SH-SY5Y (cell line): Measurements from ENCODE around the gene WWOX.

ENCODE experiments used
- GATA2 ChIP-seq: IDR thresholded peaks from 2 replicates; pipeline ENCODE4 v1.6.1; 2011; ENCODE audit warnings: mild to moderate bottlenecking, low read depth, low read length
- GATA3 ChIP-seq: IDR thresholded peaks from 2 replicates; pipeline ENCODE4 v1.6.1; 2011; ENCODE audit warnings: low read depth, mild to moderate bottlenecking, low read length, moderate library complexity

The WWOX gene

DNA sequence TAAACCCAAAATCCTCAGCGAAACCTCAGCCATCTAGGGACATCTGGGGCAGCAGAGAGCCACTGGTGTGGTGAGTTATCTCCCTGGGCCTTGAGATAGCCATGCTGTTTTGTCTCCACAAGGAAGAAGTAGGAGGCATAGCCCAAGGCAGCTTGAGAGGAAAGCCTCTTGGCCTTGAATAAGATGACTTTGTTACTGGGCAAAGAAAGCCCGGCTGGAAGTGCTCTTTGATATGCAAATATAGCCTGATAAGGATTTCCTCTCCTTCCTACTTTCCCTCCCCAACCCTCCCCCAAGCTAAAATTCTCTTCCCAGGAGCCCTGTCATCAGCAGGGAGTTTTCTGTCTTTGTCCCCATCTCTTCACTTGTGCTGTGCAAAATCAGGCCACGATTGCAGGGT lies 806.7 kb downstream of the WWOX start:
- TF ChIP-seq GATA2 = no peak
- no peak for TF ChIP-seq GATA3

DNA sequence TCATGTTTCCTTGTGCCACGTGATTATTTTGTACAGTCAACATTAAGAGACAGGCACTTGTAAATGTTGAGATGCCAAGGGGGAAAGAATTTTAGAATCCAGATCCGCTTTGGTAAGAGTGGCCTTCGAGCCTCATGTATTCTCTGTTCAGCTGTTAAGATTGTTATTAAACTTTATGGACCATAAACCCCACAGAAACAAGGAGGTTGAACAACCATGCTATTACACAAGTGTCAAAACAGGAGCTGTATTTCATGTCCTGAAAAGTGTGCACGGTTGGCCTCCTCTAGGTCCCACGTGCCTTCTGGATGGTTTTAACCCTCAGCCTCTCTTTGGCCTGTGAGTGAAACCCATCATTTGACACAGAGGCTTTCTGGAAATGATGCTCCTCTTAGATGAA lies 809.8 kb downstream of the WWOX start:
- TF ChIP-seq GATA2 (no peak), GATA3 (no peak)

DNA sequence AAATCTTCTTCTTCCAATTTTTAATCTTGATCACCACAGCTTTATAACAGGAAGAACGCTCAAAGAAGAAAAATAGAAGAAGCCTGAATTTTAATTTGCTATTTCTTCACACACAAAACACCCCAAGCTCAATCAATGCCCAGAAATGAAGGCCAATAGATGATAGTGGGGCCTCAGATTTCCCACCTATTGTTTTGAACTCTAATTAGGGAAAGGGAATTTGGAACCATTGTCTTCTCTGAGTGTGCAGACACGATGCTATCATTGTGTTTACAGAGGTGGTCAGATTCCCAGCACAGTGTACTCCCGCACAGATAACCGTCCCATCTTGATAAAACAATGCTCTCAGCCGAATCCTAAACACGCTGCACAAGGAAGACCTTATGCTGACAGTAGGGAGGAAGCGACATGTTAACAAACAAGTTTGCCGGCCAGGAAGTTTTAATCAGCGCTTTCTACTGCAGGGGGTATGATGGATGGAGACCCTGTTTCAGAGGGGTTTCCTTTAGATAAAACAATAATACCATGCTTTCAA lies 816.4 kb downstream of the WWOX start:
- no peak for TF ChIP-seq GATA2
- no peak for TF ChIP-seq GATA3

DNA sequence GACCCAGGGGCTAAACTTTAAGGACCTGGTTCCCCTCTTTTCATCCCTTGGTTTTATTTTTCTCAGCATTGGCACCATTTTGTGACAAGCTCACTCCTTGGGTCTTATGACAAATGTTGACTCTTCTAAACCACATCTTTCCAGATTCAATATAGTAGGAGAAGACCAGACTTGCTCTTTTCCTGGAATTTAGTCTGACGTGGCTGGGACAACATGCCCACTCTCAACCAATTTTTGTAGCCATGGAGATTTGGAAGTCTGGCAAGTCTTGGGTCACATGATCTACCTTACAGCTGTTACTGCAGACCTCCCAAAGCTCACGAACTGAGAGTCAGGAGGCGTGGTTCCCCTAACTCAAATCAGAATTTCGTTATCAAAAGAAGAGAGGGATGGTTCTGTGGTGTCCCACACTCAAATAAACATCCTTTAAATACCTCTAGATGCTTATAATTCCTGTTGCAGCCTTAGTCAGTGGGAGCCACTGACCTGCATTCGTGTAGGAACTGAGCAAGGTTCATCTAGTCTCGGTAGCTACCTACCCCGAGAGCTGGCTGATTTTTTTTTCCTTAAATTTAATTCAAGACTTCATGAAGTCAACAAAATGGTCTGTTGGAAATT lies 817.6 kb downstream of the WWOX start:
- TF ChIP-seq GATA2 (no peak), GATA3 (no peak)

DNA sequence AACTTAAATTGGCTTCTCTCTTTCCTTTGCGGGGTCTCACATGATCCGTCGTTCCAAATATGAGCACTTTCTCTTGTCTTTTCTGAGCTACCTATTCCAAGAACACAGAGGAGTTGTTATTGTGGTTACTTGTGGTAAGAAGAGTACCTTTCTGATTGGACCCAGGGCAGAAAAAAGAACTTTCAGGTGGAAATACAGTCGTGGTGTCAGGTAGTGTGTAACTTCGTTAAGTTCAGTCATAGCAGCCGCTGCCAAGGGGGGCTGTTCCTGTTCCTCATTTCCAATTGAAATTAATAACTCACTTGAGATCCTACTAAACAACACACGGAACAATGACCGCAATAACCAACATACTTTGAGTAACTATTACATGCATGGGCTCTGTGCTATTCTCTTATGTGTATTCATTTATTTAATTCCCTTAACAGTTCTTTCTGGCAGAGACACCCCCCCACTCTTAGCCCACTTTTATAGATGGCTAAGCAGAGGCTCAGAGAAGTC lies 819.4 kb downstream of the WWOX start:
- TF ChIP-seq GATA3 (no peak), GATA2 (no peak)

DNA sequence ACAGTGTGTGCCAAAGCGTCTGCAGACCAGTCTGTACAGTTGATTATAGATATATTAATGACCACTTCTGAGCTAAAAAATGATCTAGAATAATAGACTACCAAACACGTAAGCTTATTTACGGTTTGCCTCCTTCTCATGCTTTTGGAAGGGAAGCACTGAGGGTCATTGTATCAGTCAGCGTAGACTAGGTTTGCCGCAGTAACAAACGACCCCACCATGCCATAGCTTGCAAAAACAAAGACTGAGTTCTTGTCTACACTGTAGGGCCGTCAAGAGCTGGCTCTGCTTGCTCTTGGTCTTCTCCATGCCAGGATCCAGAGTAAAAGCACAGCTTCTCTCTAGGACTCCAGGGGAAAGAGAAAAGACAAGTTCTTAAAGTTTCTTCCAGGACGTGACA lies 820.4 kb downstream of the WWOX start:
- TF ChIP-seq GATA3 = no peak
- no peak for TF ChIP-seq GATA2

DNA sequence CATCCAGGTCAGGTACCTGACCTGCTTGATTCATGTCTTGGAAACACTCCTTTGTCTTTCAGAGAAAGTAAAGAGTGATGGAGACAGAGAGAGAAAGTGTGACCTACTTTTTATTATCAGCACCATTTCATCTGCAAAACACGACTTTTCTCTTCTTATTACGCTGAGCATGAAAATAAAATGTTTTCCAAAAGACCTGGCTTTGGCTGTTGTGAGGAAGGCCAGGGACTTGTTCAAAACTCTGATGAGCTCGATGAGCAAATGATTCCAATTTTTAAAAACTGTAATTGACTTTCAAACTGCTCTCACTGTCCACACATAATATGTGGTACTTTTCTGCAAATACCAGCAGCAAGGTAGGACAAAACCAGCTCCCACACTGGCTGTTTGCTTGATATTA lies 821.2 kb downstream of the WWOX start:
- TF ChIP-seq GATA2 (no peak), GATA3 (no peak)

DNA sequence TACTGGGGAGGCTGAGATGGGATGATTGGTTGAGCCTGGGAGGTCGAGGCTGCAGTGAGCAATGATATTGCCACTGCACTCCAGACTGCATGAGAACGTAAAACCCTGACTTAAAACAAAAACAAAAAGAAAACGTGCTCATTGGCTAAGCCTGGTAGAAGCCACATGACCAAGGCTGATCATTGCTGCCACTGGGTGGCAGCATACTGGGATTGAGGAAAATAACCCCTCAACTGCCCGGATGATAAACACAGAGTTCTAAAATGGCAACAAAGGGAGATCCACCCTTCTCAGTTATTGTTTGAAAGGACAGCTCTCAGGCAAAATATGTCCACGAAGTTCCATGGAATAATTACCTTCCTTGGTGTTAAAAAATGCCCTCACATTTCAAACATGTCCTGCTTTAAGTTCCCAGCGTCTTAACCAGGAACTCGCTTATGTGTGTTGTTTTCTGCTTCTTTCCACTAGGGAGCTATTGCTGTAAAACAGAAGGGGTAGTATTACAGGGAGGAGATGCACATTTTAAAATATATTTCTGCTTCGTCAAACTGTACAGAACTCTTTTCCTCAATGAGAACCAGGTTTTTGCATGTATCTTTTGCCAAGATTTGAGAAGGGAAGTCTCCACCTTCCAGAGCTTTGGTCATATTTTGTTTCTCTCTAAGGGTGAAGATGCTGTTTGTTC lies 825.8 kb downstream of the WWOX start:
- TF ChIP-seq GATA2 (no peak), GATA3 (no peak)

DNA sequence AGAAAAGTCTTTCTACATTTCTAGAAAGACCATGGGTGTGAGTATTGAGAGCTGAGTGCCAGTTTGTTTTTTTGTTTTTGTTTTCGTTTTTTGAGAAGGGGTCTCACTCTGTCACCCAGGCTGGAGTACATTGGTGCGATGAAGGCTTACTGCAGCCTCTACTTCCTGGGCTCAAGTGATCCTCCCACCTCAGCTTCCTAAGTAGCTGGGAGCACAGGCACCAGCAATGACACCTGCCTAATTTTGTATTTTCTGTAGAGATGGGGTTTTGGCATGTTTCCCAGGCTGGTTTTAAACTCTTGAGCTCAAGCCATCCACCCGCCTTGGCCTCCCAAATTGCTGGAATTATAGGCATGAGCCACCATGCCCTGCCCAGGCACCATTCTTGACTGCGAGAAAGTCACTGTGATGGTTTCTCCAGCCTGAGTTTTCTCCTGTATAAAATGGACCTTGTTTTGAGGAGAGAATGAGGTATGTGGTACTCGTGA lies 827.3 kb downstream of the WWOX start:
- TF ChIP-seq GATA2 (no peak), GATA3 (no peak)

DNA sequence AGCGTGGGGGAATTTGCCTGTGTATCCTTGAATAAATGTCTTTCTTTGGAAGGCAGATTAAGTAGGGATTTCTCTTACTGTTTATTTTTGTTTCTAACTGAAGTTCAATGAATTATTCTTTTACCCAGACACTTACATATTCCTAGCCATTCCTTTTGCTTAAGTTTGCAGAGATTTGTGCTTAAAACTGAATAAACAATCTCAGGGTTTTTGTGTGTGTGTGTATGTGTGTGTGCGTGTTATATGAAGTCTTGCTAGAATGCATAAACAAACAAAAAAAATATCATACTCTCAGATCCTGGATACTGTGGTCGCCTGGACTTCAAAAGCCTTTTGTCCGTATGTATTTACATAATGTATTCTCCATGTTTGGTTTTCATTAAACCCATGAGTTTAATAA lies 828.3 kb downstream of the WWOX start:
- no peak for TF ChIP-seq GATA3
- no peak for TF ChIP-seq GATA2

DNA sequence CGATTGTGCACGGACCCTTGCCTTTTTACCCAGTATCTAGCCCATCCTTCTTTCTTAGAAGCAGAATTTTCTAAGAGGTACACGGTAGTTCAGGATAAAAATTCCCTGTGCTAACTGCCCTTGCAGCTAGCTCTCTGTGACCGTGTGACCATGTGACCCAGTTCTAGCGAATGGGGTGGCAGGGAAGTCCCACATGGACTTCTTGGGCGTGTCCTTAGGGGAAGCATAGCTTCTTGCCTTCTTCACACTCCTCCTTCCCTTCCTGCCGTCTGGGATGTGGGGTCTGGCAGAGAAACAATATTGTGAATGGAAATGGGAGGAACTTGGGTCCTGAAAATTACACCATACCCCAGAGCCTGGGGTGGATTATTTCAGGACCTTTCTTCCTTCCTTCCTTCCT lies 830.4 kb downstream of the WWOX start:
- no peak for TF ChIP-seq GATA2
- TF ChIP-seq GATA3 = no peak

DNA sequence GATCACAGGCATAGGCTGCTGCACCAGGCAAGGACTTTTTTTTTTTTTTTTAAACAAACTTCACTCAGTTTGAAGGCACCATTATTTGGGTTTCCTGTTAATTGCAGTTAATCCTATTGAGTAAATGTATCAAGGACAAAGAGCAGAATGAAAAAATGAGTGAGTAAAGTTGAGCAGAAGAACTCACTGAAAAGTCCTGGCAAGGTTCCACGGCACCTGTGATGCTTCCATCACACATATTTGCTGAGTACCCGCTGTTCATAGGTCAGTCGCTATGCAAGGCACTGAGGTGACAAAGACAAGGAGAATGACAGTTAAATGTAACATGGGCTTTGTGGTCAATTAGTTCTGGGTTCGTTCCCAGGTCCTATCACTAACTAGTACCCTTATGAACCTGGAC lies 831.1 kb downstream of the WWOX start:
- TF ChIP-seq GATA3 (no peak), GATA2 (no peak)

DNA sequence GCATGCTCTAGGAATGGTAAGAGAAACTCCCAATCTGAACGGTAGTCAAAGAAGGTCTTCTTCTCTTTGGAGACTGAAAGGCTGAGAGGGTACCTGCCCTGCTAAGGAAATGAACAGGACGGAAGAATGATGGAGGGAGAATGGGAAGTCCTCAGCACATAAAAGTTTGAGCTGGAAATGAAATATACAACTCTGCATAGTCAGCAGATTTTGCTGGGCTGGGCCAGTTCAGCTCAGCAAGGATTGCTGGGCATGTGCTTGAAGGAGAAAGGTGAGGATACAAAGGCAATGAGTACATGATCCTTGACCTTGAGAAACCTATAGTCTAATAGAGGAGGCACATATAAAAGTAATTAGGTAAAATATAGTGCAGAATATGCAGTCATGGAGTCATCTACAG lies 831.8 kb downstream of the WWOX start:
- TF ChIP-seq GATA2 = no peak
- no peak for TF ChIP-seq GATA3

DNA sequence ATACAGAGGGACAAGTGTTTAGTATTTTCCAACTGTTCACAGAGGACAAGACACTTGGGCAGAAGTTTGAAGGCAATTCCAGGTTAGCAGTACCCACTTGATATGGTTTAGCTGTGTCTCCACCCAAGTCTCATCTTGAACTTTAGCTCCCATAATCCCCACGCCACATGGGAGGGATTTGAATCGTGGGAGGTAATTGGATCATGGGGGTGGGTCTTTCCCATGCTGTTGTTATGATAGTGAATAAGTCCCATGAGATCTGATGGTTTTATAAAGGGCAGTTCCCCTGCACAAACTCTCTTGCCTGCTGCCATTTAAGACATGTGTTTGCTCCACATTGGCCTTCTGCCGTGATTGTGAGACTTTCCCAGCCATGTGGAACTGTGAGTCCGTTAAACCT lies 832.2 kb downstream of the WWOX start:
- TF ChIP-seq GATA3 = no peak
- TF ChIP-seq GATA2 = no peak

DNA sequence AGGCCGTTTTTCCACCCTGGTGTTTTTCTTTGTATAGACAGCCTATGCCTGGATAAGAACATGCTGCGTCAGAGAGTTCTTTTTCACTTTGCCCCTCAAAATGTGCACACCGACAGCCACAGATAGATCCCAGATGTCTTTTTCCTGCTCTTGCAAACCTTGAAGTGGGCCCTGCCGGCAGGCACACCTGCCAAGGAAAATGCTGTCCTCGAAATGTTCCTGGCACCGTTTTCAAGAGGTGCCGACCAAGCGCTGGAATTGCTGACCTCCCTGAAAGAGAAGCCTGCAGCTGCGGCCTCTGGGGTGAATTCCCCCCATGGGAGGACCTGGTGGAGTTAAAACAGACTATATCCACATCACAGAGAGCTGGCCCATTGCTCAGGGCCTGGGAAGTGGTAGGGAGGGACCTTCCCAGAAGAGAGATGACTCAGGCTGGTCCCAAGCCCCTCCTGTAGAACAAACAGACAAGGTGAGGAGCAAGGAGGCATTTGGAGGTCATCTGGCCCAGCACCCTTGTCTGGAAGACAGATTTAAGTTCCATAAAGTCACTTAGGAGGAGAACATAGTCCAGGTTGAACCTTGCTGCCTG lies 833.0 kb downstream of the WWOX start:
- TF ChIP-seq GATA3 = no peak

DNA sequence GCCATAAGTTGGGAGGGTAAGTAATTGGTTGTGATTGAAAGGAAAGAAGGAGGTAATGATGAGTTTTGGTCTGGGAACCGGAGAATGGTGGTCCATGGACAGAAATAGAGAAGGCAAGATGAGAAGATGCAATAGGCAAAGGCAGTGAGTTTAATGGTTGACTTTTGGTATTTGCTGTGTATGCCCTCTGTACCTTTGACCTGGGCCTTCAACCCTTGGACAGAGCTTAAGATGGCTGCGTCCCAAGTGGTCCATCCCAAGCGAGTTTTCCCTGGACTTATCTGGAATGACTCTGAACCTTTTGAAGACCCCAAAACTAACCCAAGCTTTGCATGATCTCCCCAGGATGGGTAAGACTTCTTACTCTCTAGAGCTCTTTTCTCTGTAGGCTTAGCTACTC lies 836.6 kb downstream of the WWOX start:
- no peak for TF ChIP-seq GATA2
- TF ChIP-seq GATA3 = no peak
